GM19397 (cell line): Measurements from ENCODE around the gene CBLL1.

Experiments used
- ATAC-seq: cut with Tn5 transposase; IDR thresholded peaks from one replicate; pipeline ENCODE4 v1.9.1; 2021; ENCODE audit warnings: mild to moderate bottlenecking, moderate library complexity; ENCODE audit not compliant: unreplicated experiment

Gene CBLL1, protein sequence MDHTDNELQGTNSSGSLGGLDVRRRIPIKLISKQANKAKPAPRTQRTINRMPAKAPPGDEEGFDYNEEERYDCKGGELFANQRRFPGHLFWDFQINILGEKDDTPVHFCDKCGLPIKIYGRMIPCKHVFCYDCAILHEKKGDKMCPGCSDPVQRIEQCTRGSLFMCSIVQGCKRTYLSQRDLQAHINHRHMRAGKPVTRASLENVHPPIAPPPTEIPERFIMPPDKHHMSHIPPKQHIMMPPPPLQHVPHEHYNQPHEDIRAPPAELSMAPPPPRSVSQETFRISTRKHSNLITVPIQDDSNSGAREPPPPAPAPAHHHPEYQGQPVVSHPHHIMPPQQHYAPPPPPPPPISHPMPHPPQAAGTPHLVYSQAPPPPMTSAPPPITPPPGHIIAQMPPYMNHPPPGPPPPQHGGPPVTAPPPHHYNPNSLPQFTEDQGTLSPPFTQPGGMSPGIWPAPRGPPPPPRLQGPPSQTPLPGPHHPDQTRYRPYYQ

DNA sequence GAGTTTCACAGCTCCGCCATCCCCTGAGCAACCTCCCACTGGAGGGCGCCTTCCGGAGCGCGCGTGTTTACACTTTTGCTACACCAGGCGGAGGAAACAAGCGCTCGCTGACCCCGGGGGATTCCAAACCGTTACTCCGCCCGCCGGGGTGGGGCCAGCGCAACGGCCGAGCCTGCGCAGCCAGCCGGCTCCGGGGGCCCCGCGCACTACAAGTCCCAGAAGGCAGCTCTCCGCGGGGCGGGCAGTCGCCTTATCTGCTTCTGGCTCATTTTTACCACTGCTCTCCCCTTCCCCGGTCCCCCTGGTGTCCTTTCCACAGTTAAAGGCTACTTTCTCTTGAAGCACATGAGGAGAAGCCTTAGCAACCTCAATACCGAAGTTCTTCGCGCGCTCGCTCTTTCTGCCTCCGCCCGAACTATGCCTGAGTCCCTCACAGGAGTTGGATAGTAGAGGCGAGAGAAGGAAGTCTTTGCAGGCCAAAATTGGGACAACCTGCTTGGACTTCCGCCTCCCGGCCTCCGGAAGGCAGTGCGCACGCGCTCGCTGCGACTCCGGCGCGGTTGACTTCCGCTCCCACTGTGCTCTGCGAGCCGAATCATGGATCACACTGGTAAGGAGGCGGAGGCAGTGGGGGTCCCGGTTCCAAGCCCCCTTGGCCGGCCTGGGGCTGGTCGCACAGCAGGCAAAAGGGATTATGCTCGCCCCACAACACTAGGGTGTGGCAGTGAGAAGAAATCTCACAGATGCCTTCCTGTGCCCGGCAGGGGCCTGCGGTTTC, at the start of gene CBLL1:
CBLL1 (plus strand) TSS at position 576 of the 778 bp plus-strand sequence; CDS start at position 598, 22 bp downstream.
- peak; percentile 91 for ATAC-seq

DNA sequence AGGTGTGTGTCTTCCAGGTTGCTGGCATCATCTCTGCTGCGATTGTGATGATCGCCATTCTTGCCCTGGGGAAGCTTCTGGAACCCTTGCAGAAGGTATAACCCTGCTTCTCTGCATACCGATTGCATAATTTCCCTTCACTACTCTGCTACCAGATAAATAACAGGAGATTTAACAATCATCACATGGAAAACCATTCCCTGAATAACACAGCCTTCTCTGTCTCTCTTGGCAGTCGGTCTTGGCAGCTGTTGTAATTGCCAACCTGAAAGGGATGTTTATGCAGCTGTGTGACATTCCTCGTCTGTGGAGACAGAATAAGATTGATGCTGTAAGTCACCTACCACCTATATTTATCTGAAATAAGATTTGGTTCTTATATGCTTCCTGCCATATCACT, 49.6 kb upstream of the CBLL1 start:
- ATAC-seq = no peak

DNA sequence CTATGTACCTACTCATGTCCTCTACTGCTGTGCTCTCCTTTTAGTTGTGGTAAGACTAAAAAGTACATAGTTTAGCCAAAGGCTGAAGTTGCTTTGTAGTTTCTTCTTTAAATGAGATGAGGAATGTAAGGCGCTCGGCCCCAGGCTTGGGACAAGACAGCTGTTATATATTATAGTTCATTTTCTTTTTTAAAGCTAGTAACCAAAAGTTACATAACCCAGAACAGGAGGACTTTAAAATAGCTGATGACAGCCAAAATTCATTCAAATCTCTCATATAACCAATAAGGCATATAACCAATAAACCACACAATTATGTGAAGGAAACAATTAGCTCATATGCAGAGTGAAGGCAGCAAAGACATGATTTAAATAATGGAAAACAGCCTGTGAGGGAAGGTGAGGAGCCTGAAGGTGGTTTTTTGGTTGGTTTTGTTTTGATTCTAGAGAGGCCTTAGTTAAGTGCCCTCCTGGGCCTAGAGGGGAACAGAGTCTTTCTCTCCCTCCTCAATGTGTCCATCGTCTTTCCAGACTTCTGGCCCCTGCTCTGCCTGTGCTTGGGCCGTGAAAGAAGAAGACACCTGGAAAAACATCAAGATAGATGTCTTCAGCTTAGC, 47.5 kb upstream of the CBLL1 start:
- no peak for ATAC-seq

DNA sequence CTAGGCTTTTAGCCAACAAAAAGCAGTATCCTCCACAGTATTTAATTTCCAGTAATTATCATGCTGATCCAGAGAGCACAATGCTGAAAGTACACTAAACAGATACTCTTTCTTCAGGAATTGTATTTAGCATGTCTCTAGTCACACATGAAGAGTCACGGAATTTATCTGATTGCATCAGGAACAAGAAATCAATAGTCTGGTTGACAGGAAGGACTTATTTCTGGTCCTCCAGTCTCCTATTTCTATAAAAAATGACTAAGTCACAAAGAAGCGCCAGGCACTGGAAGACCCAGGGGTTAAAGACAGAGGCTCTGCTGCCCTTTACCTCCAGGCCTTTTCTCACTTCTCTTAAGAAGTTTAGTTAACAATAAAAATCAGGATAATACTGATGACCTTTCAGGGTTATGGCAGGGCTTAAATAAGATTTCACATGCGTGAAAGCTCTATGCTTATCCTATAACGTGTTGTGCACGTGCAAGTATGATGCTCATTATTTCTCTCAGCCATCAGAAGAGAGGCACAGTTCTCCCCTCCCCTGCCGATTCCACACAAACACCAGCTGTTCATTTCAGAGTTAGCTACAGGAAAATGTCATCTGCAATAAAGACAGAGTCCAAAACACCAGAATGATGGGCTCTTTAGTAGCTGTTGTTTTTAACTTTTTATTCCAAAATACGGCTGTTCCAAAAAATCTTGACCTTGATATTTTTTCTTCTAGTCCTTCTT, 46.5 kb upstream of the CBLL1 start:
- no peak for ATAC-seq

DNA sequence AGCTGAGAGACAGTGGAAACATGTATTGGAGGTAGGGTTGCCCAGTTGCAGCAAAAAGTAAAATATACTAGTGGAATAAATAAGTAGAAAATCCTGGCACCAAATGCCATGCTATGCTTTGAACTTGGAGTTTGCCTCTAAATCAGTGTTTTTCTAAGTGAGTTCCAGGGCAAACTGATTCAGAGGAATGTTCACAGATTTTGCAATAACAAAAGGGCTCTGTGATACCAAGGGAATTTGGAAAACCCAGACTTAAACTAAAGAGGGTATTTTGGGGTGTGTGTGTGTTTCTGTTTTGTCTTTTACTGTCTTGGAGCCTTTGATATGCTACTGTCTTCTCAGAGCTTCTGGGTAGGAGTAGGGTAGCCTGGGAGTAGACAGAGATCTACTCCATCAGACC, 43.4 kb upstream of the CBLL1 start:
- ATAC-seq = no peak

DNA sequence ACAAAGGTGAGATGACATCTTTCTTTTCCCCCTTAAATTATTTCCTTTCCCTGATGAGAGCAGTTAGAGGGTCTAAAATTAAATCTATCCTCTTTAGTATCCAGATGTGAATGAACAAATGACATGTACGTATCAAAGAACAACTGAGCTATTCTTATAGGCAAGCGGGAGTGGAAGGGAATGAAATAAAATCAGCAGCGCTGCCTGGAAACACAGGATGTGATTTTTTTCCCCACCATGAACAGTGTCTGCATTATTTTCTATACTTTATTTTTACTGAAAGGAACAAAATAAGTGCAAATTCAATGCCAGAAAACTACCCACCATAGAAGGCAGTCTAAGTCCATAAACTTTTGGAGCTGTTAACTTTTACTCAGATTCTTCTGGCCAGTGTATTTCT, 42.8 kb upstream of the CBLL1 start:
- ATAC-seq = no peak

DNA sequence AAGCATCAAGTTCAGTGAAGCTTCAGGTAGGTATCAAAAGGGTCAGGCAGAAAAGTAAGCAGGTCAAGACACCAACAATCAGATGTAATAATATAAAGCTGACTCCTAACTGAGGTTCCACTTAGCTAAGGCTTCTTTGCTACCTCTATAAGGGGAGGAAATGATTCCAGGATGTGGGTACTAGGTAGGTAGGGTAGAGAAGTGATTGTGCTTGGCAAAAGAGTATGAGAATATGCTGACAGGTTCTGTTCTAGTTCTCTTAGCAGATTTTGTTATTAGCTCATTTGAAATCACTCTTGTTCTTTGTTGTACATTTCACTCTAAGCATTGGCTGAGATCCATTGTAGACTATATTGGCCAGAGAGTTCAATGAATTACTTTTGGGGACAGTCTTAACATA, 40.7 kb upstream of the CBLL1 start:
- no peak for ATAC-seq

DNA sequence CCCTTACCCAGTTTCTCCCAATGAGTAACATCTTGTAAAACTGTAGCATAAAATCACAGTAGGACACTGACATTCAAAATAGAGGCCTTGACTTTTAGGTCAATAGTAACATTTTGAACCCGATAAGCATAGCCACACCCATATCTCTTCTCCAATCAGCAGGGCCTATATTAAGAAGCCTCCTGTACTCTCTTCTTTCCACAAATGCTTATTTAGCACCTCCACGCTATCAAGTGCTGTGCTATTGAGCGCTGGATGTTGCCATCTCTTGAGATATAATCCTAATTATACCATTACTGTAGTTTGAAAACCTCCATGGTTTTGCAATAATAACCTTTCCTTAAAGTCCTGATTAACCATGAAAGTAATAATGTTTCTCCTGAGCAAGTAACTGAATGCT, 40.1 kb upstream of the CBLL1 start:
- no peak for ATAC-seq

DNA sequence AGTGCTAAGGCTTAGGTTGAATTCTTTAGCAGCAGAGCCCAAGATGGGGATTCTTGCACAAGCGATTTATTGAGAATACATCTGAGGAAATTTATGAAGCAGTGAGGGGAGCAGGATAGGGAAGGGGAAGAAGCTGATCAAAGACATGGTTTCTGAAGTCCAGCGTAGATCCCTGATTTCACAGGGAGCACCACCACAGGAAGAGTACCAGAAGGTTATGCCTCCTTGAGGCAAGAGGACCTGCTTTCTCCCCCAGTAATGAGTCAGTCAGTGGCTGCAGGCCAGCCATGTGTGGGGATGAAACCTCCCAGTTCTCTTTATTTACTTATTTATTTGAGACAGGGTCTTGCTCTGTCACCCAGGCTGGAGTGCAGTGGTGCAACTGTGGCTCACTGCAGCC, 35.0 kb upstream of the CBLL1 start:
- no peak for ATAC-seq

DNA sequence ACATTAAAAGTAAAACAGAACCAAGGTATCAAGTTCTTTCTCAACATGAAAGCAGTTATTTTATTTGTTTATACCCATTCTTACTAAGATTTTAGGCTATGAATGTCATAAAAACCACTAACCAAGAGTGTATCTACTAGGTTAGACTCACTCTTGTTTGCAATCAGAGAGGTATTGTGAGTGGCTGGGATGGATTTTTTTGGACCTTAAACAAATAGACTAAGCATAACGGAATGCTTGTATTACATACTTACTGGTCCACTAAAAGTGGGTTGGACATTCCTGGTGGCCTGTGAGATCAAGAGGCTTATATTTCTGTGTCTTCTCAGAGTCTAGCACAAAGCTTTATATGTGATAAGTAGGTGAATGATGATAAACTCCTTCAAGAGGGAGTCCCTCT, 32.6 kb upstream of the CBLL1 start:
- no peak for ATAC-seq

DNA sequence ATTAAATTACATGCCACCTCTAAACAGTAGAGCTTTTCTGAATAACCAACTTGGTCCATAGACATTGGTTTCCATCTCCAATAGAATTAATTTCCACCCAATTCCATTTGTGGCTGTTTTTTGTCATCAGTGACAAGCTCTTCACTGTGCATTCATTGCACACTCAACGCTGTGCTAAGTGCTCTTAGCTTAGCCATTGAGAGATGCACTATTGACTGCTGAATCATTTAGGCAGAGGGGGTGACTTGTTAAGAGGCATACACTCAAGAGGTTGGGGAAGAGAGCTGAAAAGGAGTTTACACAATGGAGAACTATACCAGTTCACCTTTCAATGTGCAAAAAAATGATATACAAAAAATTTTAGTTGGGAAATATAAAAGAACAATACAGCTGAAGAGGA, 31.9 kb upstream of the CBLL1 start:
- ATAC-seq = no peak

DNA sequence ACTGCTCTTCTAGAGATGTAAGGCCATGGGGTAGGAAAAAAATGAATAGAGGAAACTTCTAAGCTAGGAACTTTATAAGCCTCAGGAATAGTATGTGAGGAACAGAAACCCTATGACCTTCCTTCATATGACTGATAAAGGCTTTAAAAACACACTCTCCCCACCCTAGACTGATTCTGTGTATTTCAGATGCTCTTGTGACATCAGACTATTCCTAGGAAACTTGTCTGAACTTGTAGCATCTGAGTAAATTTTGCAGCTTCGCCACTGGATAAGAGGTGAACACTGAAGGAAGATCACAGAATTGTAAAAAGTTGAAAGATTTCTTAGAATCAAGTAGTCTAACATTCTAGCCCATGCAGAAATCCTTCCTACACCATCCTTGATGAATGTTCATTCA, 31.0 kb upstream of the CBLL1 start:
- no peak for ATAC-seq

DNA sequence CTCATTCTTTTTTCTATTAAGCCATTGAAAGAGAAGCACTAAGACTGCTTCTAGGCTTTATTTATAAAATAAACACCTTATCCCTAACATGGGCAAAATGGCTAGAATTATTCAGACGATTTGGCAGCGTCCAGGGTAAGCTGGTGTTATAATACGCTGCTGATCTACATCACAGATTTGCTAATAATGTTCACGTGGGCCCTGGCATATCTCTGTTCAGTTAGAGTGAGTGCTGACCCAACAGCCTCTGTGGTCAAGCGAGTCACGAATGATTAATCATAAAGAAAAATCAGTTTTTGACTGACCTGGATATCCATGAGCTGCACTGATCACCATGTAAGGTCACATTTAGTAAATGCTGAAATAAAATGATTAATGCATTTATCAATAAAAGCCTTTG, 28.4 kb upstream of the CBLL1 start:
- no peak for ATAC-seq

DNA sequence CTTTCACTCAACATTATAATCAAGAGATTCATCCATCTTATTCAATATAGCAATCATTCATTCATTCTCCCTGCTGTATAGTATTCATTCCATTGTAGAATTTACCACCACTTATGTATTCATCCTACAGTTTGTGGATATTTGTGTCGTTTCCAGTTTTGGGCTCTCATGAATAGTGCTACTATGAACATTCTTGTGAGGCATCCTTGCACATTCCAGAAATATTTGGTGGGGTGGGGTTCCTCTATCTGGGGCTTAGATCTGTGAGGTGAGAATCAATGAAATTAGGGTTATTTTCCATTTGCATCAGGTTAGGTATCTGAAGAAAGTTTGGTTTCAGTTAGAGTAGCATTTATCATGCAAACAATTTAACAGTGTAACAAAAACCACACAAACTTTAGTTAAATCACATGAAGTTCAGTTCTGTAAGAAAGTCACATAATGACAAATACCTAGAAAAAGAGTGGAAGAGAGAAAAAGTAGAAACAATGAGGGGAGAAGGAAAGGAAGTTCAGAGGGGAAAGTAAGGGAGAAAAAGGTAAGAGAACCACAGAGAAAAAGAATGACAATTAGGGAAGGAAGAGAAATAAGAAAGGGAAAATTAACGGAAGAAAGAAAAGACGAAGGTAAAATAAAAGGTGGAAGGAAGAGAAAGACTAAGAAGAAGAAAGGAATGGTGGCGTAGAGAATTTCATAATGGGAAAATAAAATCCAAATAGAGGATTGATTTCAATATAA, 25.3 kb upstream of the CBLL1 start:
- ATAC-seq = no peak

DNA sequence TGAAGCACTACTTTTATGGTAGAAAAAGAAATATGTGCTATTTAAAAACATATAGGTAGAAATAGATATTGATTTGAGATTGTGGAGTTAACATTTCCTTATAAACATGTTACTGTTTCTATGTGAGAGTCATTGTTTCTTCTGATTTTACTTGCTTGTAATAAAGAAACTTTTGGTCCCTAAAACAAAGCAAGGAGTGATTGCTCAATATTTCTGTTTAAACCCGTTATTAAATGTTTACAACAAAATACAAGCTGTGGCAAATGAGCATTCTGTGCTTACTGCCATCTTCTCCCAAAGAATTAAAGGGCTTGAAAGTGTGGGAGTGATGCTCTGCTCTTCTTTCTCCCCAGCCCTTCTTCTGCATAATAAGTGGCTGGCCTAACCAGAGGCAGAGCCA, 22.7 kb upstream of the CBLL1 start:
- ATAC-seq = no peak

DNA sequence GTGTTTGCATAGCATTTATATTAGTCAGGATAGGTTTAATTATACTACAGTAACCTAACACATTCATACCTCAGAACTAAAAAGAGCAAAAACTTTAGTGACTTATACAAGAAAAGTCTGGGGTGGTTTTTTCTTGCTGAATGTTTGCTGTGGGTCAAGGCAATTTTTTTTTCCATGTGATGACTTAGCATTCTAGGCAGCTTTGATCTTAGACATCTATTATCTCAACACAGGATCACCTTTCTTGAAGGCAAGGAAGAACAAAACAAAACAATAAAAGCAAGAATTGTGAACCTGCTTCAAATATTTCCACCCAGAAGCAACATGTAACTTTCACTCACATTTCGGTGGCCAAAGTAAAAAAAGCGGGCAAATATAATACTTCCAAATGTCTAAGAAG, 20.7 kb upstream of the CBLL1 start:
- no peak for ATAC-seq

DNA sequence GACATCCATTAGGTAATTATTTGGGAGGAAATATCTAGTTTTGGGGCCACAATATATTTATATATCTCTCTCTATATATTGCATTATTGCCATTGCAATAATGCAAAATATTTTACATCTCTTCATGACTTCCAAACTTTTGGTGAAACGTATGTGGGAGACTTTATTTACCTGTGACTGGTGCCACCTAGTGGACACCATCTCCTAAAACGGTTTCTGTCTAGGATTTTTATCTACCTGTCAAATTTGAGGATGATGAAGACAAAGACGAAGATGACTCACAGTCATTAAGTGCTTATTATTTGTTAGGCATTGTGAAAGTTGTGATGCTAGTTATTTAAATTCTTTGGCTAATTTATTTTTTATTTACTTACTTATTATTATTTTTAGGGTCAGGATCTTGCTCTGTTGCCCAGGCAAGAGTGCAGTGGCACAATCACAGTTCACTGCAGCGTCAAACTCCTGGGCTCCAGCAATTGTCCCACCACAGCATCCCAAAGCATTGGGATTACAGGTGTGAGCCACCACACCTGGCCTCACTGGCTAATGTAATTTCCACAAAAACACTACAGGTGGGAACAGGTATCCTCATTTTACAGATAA, 18.7 kb upstream of the CBLL1 start:
- ATAC-seq = no peak

DNA sequence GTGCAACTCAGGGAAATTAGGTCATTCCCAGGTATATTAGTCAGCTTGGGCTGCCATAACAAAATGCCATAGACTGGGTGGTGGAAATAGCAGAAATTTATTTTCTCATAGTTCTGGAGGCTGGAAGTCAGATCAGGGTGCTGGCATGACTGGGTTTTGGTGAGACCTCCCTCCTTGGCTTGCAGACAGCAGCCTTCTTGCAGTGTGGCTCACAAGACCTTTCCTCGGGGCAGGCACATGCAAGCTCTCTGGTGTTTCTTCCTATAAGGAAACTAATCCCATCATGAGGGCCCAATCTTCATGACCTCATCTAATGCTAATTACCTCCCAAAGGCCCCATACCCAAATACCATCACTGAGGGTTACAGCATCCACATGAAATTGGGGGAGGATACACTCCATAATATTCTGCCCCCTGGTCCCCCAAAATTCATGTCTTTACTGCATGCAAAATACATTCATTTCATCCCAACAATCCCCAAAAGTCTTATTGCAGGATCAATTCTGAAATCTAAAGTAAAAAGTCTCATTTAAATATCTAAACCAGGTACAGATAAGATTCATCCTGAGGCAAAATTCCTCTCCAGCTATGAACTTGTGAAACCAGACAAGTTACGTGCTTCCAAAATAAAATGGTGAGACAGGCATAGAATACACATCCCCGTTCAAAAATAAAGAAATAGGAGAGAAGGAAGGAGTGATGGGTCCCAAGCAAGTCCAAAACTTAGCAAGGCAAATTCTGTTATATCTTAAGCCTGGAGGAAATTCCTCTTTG, 17.4 kb upstream of the CBLL1 start:
- ATAC-seq = no peak

DNA sequence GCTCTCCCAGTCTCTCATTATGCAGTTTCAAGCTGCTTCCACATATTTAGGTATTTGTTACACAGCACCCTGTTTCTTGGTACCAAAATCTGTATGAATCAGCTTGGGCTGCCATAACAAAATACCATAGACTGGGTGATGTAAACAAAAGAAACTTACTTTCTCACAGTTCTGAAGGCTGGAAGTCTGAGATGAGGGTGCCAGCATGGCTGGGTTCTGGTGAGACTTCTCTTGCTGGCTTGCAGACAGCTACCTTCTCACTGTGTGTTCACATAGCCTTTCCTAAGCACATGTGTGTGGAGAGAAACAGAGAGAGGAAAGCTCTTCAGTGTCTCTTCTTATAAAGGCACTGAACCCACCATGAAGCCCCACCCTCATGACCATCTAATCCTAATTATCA, 15.7 kb upstream of the CBLL1 start:
- no peak for ATAC-seq
